Mucosa of stomach (tissue), 1 donor: Measurements from ENCODE around the gene VASH2.

Experiments
- H3K27me3 ChIP-seq: one replicate; pipeline ENCODE4 v1.7.0; 2013; ENCODE audit warnings: mild to moderate bottlenecking, low read length; ENCODE audit not compliant: control insufficient read depth, insufficient read depth
- H3K36me3 ChIP-seq: one replicate; pipeline ENCODE4 v1.7.0; 2013; ENCODE audit warnings: low read length; ENCODE audit not compliant: control insufficient read depth, insufficient read depth
- H3K4me1 ChIP-seq: one replicate; pipeline ENCODE4 v1.7.0; 2013; ENCODE audit warnings: mild to moderate bottlenecking, low read length; ENCODE audit not compliant: control insufficient read depth, insufficient read depth
- H3K4me3 ChIP-seq: one replicate; pipeline ENCODE4 v1.7.0; 2013; ENCODE audit warnings: low read length
- H3K9ac ChIP-seq: one replicate; pipeline ENCODE4 v1.7.0; 2013; ENCODE audit warnings: mild to moderate bottlenecking, low read length, moderate library complexity
- H3K9me3 ChIP-seq: one replicate; pipeline ENCODE4 v1.7.0; 2013; ENCODE audit warnings: mild to moderate bottlenecking, low read length, moderate library complexity; ENCODE audit not compliant: control insufficient read depth
- donor health status: Pancreatic carcinoma.

Gene VASH2

GRCh38 chr1:212935387-212935981, 14.9 kb upstream of the VASH2 start:
- Histone ChIP-seq H3K9me3 (no peaks in the 10 kb centered on the region), H3K4me3 (no peak overlapping the region), H3K9ac (no peak overlapping the region), H3K4me1 (no peaks in the 10 kb centered on the region), H3K36me3 (no peaks in the 10 kb centered on the region), H3K27me3 (no peaks in the 10 kb centered on the region)

DNA sequence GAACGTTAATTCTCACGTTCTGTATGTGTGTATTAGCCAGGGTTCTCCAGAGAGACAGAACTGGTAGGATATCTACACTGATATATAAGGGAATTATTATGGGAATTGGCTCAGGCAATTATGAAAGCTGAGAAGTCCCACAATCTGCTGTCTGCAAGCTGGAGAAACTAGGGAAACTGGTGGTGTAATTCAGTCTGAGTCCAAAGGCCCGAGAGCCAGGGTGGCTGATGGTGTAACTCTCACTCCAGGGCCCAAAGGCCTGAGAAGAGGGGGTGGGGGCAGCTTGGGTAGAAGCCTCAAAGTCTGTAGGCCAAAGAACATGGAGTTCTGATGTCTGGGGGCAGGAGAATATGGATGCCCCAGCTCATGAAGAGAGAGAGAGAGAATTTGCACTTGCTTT, 13.3 kb upstream of the VASH2 start:
- Histone ChIP-seq H3K4me1 (no peaks in the 10 kb centered on the region), H3K36me3 (no peaks in the 10 kb centered on the region), H3K9ac (no peak overlapping the region), H3K4me3 (no peak overlapping the region), H3K27me3 (no peaks in the 10 kb centered on the region), H3K9me3 (no peaks in the 10 kb centered on the region)

DNA sequence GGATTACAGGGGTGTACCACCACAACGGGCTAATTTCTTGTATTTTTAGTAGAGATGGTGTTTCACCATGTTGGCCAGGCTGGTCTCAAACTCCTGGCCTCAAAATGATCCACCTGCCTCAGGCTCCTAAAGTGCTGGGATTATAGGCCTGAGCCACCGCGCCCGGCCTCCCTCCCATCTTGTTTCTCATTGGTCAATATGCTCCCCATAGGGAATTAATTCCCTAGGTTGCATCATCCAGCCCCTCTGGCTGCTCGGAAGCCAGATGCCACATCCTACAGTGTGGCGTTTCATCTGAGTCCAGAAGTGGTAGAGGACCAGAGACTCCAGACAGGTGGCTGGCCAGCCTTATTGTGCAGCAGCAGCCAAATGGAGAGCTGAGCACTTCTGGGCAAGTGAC, 11.5 kb upstream of the VASH2 start:
- Histone ChIP-seq H3K27me3 (no peaks in the 10 kb centered on the region), H3K9ac (no peak overlapping the region), H3K4me3 (no peak overlapping the region), H3K4me1 (no peaks in the 10 kb centered on the region), H3K9me3 (no peaks in the 10 kb centered on the region), H3K36me3 (no peaks in the 10 kb centered on the region)

GRCh38 chr1:212941452-212941851, 8.9 kb upstream of the VASH2 start:
- H3K9me3 ChIP-seq: no peaks in the 10 kb centered on the region
- H3K36me3 ChIP-seq: no peaks in the 10 kb centered on the region
- no peak overlapping the region for H3K9ac ChIP-seq
- H3K4me1 ChIP-seq: no peaks in the 10 kb centered on the region
- no peak overlapping the region for H3K4me3 ChIP-seq
- no peaks in the 10 kb centered on the region for H3K27me3 ChIP-seq

GRCh38 chr1:212942679-212943392, 7.5 kb upstream of the VASH2 start:
- H3K27me3 ChIP-seq: no peaks in the 10 kb centered on the region
- H3K4me1 ChIP-seq: no peaks in the 10 kb centered on the region
- no peak overlapping the region for H3K4me3 ChIP-seq
- H3K9ac ChIP-seq: no peak overlapping the region
- no peaks in the 10 kb centered on the region for H3K9me3 ChIP-seq
- no peaks in the 10 kb centered on the region for H3K36me3 ChIP-seq

- no peaks in the 10 kb centered on the region for H3K9me3 ChIP-seq
- H3K27me3 ChIP-seq: no peaks in the 10 kb centered on the region
- H3K4me1 ChIP-seq: no peaks in the 10 kb centered on the region
- no peaks in the 10 kb centered on the region for H3K36me3 ChIP-seq
- no peak overlapping the region for H3K4me3 ChIP-seq
- H3K9ac ChIP-seq: no peak overlapping the region
Observed at GRCh38 chr1:212943393-212943710, 7.0 kb upstream of the VASH2 start.

- Histone ChIP-seq H3K9ac (no peak overlapping the region), H3K27me3 (peaks cover 5% of the 10 kb centered on the region), H3K36me3 (no peaks in the 10 kb centered on the region)
Observed at GRCh38 chr1:212944229-212944901, 6.0 kb upstream of the VASH2 start.

GRCh38 chr1:212945056-212945455, 5.3 kb upstream of the VASH2 start:
- H3K9ac ChIP-seq: no peak overlapping the region

More at GRCh38 chr1:212944229-212944901, 6.0 kb upstream of the VASH2 start:
- H3K9me3 ChIP-seq: no peaks in the 10 kb centered on the region
- no peak overlapping the region for H3K4me3 ChIP-seq
- no peaks in the 10 kb centered on the region for H3K4me1 ChIP-seq

DNA sequence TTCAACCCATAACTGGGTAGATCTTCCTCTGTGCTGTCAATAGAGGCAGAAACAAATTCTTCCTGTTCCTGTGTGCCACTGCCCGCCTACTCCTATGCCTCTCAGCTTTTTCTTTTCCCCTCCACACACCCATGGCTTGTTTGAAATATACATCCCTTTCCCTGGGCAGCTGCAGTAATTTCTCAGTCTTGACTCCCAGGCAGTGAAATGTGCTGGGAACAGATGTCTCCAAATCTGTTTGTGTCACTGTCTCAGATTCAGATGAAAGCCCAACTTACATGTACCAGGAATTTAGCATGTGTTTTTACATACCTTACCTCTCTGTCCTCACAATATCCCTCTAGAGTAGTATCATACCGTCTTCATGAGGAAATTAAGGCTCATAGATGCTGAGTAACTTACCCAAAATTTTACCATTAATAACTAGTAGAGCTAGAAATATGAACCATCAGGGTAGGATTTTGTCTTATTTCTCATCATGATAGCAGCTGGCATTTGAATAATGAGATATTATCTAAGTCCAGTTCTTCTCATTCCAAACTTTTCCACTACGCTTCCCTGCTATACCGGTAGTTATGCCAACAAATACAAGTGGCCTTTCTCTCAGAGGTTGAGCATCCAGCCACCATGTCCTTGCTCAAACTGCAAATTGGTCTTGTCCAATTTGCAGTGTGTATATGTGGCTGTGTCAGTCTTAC, 4.7 kb upstream of the VASH2 start:
- Histone ChIP-seq H3K4me3 (no peak overlapping the region), H3K9ac (no peak overlapping the region), H3K27me3 (peaks cover 14% of the 10 kb centered on the region), H3K4me1 (peaks cover 5% of the 10 kb centered on the region), H3K36me3 (no peaks in the 10 kb centered on the region), H3K9me3 (no peaks in the 10 kb centered on the region)

More at GRCh38 chr1:212945056-212945455, 5.3 kb upstream of the VASH2 start:
- Histone ChIP-seq H3K4me1 (peaks cover 4% of the 10 kb centered on the region), H3K27me3 (peaks cover 12% of the 10 kb centered on the region), H3K9me3 (no peaks in the 10 kb centered on the region), H3K4me3 (no peak overlapping the region), H3K36me3 (no peaks in the 10 kb centered on the region)

GRCh38 chr1:212946872-212947271, 3.5 kb upstream of the VASH2 start:
- Histone ChIP-seq H3K27me3 (peaks cover 25% of the 10 kb centered on the region), H3K36me3 (no peaks in the 10 kb centered on the region), H3K9me3 (no peaks in the 10 kb centered on the region), H3K4me3 (no peak overlapping the region), H3K4me1 (peaks cover 9% of the 10 kb centered on the region), H3K9ac (no peak overlapping the region)

DNA sequence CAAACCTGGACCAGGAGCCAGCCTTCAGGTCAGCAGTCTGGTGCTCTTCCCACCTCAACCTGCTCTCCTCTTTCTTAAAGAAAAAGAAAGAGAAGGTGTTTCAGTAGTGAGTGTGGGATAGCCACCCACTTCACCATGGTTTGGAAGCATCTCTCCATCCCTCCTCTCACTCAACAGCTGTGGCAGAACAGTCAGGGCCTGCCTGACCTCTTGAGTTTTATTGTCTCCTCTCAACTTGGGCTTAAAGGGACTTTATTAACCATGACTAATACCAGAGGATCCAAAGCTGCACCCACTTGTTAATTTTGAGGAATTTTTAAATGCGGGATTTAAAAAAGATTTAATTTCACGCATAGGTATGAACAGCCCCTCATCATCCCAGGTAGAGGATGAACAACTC, 570 bp upstream of the VASH2 start:
- Histone ChIP-seq H3K36me3 (no peaks in the 10 kb centered on the region), H3K9me3 (no peaks in the 10 kb centered on the region), H3K4me3 (peak overlapping the region; percentile 34), H3K9ac (peak overlapping the region; percentile 59), H3K27me3 (peaks cover 34% of the 10 kb centered on the region), H3K4me1 (peaks cover 9% of the 10 kb centered on the region)
